Parathyroid adenoma (tissue), 2 donors: ENCODE results near the gene CIART.

Source experiments
- H2AFZ ChIP-seq: fragments of 300-600 bp; sonication (generic); one replicate; pipeline ENCODE4 v1.7.0; 2017; ENCODE audit warnings: antibody characterized with exemption, mild to moderate bottlenecking
- H3K27ac ChIP-seq: fragments of 300-600 bp; sonication (generic); one replicate; pipeline ENCODE4 v1.7.0; 2017
- H3K27me3 ChIP-seq: fragments of 300-600 bp; sonication (generic); one replicate; pipeline ENCODE4 v1.7.0; 2017; ENCODE audit warnings: low read length; ENCODE audit not compliant: control insufficient read depth, insufficient read depth
- H3K36me3 ChIP-seq: fragments of 300-600 bp; sonication (generic); one replicate; pipeline ENCODE4 v1.7.0; 2017; ENCODE audit warnings: low read length; ENCODE audit not compliant: control insufficient read depth, insufficient read depth
- H3K4me1 ChIP-seq: fragments of 300-600 bp; sonication (generic); one replicate; pipeline ENCODE4 v1.7.0; 2017; ENCODE audit warnings: control low read depth
- H3K4me2 ChIP-seq: fragments of 300-600 bp; sonication (generic); one replicate; pipeline ENCODE4 v1.7.0; 2017; ENCODE audit warnings: low read length
- H3K4me3 ChIP-seq: fragments of 300-600 bp; sonication (generic); one replicate; pipeline ENCODE4 v1.7.0; 2017; ENCODE audit warnings: low read depth, low read length
- H3K79me2 ChIP-seq: fragments of 300-600 bp; sonication (generic); one replicate; pipeline ENCODE4 v1.7.0; 2017; ENCODE audit warnings: control low read depth
- H3K9ac ChIP-seq: fragments of 300-600 bp; sonication (generic); one replicate; pipeline ENCODE4 v1.7.0; 2017; ENCODE audit warnings: mild to moderate bottlenecking
- H3K9me3 ChIP-seq: fragments of 300-600 bp; sonication (generic); one replicate; pipeline ENCODE4 v1.7.0; 2017; ENCODE audit warnings: low read length; ENCODE audit not compliant: control insufficient read depth
- TF ChIP-seq, protein P1 (sequence below): fragments of 300-600 bp; sonication (generic); IDR thresholded peaks from one replicate; pipeline ENCODE4 v1.7.0; 2017; ENCODE audit warnings: antibody characterized with exemption, mild to moderate bottlenecking
- donor health status: primary hyperparathyroidism.

Gene CIART

DNA sequence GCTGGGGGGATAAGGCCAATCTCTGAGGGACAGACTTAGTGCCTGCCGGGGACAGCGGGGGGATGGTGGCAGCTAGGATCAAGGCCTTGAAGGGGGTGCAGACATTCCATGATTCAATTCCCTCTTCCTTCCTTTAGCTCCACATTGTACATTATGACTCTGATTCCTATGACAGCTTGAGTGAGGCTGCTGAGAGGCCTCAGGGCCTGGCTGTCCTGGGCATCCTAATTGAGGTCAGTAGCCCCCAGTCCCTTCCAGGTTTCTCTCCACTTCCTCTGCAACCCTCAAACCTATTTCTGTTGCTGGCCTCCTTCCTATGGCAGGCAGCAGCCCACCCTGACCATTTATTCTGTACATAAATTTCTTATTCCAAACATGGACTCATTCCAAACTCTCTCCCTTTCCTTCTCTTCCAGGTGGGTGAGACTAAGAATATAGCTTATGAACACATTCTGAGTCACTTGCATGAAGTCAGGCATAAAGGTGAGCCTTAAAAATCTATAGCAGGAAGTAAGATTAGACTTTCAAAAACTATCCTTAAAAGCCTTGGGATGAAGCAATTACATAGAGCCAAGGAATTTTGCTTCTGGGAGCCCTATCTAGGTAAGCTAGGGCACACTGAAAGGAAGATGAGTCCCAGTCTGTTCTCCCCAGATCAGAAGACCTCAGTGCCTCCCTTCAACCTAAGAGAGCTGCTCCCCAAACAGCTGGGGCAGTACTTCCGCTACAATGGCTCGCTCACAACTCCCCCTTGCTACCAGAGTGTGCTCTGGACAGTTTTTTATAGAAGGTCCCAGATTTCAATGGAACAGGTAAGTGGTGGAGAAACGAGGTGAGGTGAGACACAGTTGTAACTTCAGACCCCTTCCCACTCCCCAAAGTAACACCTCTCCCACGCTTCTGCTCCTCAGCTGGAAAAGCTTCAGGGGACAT lies 19.7 kb upstream of the CIART start:
- no peaks in the 10 kb centered on the region for H3K27me3 ChIP-seq
- no peaks in the 10 kb centered on the region for H3K36me3 ChIP-seq
- no peak overlapping the region for H2AFZ ChIP-seq
- H3K79me2 ChIP-seq: peaks cover 2% of the 10 kb centered on the region
- no peak overlapping the region for H3K9ac ChIP-seq
- H3K4me1 ChIP-seq: peaks cover 6% of the 10 kb centered on the region
- H3K4me3 ChIP-seq: no peak overlapping the region
- no peaks in the 10 kb centered on the region for H3K9me3 ChIP-seq
- H3K4me2 ChIP-seq: no peak overlapping the region
- TF ChIP-seq, protein P1, sequence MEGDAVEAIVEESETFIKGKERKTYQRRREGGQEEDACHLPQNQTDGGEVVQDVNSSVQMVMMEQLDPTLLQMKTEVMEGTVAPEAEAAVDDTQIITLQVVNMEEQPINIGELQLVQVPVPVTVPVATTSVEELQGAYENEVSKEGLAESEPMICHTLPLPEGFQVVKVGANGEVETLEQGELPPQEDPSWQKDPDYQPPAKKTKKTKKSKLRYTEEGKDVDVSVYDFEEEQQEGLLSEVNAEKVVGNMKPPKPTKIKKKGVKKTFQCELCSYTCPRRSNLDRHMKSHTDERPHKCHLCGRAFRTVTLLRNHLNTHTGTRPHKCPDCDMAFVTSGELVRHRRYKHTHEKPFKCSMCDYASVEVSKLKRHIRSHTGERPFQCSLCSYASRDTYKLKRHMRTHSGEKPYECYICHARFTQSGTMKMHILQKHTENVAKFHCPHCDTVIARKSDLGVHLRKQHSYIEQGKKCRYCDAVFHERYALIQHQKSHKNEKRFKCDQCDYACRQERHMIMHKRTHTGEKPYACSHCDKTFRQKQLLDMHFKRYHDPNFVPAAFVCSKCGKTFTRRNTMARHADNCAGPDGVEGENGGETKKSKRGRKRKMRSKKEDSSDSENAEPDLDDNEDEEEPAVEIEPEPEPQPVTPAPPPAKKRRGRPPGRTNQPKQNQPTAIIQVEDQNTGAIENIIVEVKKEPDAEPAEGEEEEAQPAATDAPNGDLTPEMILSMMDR: no peak
- no peak overlapping the region for H3K27ac ChIP-seq

DNA sequence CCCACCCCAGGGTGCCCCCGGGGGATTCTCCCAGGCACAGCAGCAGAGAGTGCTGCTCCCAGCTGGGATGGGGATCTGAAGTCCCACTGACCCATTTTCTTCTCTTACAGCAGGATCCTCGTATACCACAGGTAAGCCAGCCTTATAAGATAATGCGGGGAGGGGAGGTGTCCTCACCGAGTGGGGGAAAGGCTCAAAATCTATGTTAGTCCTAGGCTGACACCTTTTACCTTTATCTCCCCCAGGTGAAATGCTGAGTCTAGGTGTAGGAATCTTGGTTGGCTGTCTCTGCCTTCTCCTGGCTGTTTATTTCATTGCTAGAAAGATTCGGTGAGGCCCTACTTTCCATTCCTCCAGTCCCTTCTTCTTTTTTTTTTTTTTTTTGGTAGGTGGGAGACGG lies 18.8 kb upstream of the CIART start:
- Histone ChIP-seq H3K27ac (no peak overlapping the region), H3K9ac (no peak overlapping the region), H2AFZ (no peak overlapping the region), H3K36me3 (no peaks in the 10 kb centered on the region), H3K27me3 (no peaks in the 10 kb centered on the region), H3K4me1 (peaks cover 6% of the 10 kb centered on the region), H3K4me2 (no peak overlapping the region), H3K9me3 (no peaks in the 10 kb centered on the region), H3K79me2 (peaks cover 10% of the 10 kb centered on the region), H3K4me3 (no peak overlapping the region)
- TF ChIP-seq, protein P1: no peak

GRCh38 chr1:150267896-150268295 lies 14.5 kb upstream of the CIART start:
- peaks cover 12% of the 10 kb centered on the region for H3K79me2 ChIP-seq
- H3K27me3 ChIP-seq: no peaks in the 10 kb centered on the region
- H3K27ac ChIP-seq: peak overlapping the region; percentile 91
- peak overlapping the region; percentile 63 for H3K9ac ChIP-seq
- no peaks in the 10 kb centered on the region for H3K9me3 ChIP-seq
- H3K4me2 ChIP-seq: peak overlapping the region; percentile 82
- H3K4me1 ChIP-seq: peaks cover 8% of the 10 kb centered on the region
- peak overlapping the region; percentile 99 for H3K4me3 ChIP-seq
- TF ChIP-seq, protein P1: no peak
- H3K36me3 ChIP-seq: no peaks in the 10 kb centered on the region
- peak overlapping the region; percentile 89 for H2AFZ ChIP-seq

- TF ChIP-seq, protein P1: no peak
- H3K4me3 ChIP-seq: peak overlapping the region; percentile 99
- H3K4me2 ChIP-seq: peak overlapping the region; percentile 82
- peaks cover 12% of the 10 kb centered on the region for H3K79me2 ChIP-seq
- peak overlapping the region; percentile 89 for H2AFZ ChIP-seq
- no peaks in the 10 kb centered on the region for H3K36me3 ChIP-seq
- H3K27me3 ChIP-seq: no peaks in the 10 kb centered on the region
- no peaks in the 10 kb centered on the region for H3K9me3 ChIP-seq
- peak overlapping the region; percentile 63 for H3K9ac ChIP-seq
- H3K4me1 ChIP-seq: peaks cover 8% of the 10 kb centered on the region
- peak overlapping the region; percentile 91 for H3K27ac ChIP-seq
Observed at GRCh38 chr1:150268340-150268704, 14.0 kb upstream of the CIART start.
